Erythroblast (primary cell): ENCODE results near the gene SPAG9.

Source experiments
- GATA1 ChIP-seq: IDR thresholded peaks from 2 replicates; pipeline ENCODE4 v1.6.1; 2011; ENCODE audit warnings: low read depth, mild to moderate bottlenecking, control low read depth, low read length, moderate library complexity
- POLR2A ChIP-seq: IDR thresholded peaks from 2 replicates; pipeline ENCODE4 v1.6.1; 2011; ENCODE audit warnings: mild to moderate bottlenecking, low read length

DNA sequence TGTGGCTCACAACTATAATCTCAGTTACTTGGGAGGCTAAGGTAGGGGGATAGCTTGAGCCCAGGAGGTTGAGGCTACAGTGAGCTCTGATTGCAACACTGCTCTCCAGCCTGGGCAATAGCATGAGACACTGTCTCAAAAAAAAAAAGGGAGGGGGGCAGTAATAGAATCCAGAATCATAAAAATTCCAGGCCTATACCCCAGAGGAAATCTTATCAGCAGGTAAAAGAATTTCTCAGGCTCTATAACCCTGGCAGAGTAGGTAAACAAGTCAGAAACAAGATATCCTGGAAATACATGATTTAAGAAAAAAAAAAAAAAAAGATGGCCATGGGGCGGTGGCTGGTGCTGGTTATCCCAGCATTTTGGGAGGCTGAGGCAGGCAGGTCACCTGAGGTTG, 12.9 kb downstream of the SPAG9 start:
- no peak for TF ChIP-seq POLR2A
- no peak for TF ChIP-seq GATA1
